K562 (cell line): ENCODE results near the gene DNAJC12. TPM values are rescaled to one million over a fixed set of nuclear protein-coding genes. Genes with fewer than 3 reads are reported as not detected.

ENCODE experiments used
- BHLHE40 ChIP-seq: IDR thresholded peaks from 2 replicates; pipeline ENCODE4 v1.6.1; 2011; ENCODE audit warnings: low read length, improper control_type of control experiment
- CBX1 ChIP-seq: sonication (generic); IDR thresholded peaks from 2 replicates; pipeline ENCODE4 v1.6.1; 2016; ENCODE audit warnings: antibody characterized with exemption, low read depth, mild to moderate bottlenecking
- CHCHD3 ChIP-seq: fragments of 250-450 bp; sonication (Bioruptor Pico); IDR thresholded peaks from 2 replicates; pipeline ENCODE4 v2.1.2; 2022; ENCODE audit warnings: mild to moderate bottlenecking
- GATAD2A ChIP-seq: fragments of 450-650 bp; IDR thresholded peaks from 2 replicates; pipeline ENCODE4 v1.6.1; 2017
- HDAC6 ChIP-seq: IDR thresholded peaks from 2 replicates; pipeline ENCODE4 v1.6.1; 2012; ENCODE audit warnings: low read depth, mild to moderate bottlenecking, control low read depth, inconsistent platforms, low read length, moderate library complexity
- HNRNPK ChIP-seq: fragments of 200-400 bp; formaldehyde crosslinking; IDR thresholded peaks from one replicate; pipeline ENCODE4 v1.6.1; 2018; ENCODE audit warnings: mild to moderate bottlenecking, low read depth, low read length; ENCODE audit not compliant: poor library complexity, severe bottlenecking
- HNRNPUL1 ChIP-seq: fragments of 200-400 bp; formaldehyde crosslinking; IDR thresholded peaks from 2 replicates; pipeline ENCODE4 v1.6.1; 2017; ENCODE audit warnings: low read length
- IRF2 ChIP-seq: sonication (generic); formaldehyde crosslinking; IDR thresholded peaks from 2 replicates; pipeline ENCODE4 v1.8.1; 2022; ENCODE audit warnings: mild to moderate bottlenecking, missing genetic modification reagents
- KDM5B ChIP-seq: fragments of 200-600 bp; sonication (generic); IDR thresholded peaks from 2 replicates; pipeline ENCODE4 v1.6.1; 2012; ENCODE audit warnings: low read depth, mild to moderate bottlenecking, moderate library complexity, low read length, control low read depth, inconsistent platforms; ENCODE audit not compliant: insufficient replicate concordance
- MAFK ChIP-seq: IDR thresholded peaks from 2 replicates; pipeline ENCODE4 v1.6.1; 2011; ENCODE audit warnings: low read length, improper control_type of control experiment
- MECOM ChIP-seq: fragments of 250-450 bp; sonication (Bioruptor Pico); IDR thresholded peaks from 2 replicates; pipeline ENCODE4 v1.8.0; 2022; ENCODE audit warnings: inconsistent platforms
- NCOA2 ChIP-seq, 2 experiments: fragments of 450-650 bp; IDR thresholded peaks; 2 replicates each; pipeline ENCODE4 v1.6.1; 2018; ENCODE audit warnings: mild to moderate bottlenecking in 2 of 2, moderate library complexity in 1 of 2; ENCODE audit not compliant: partially characterized antibody in 2 of 2
- POLR2B ChIP-seq: fragments of 450-650 bp; IDR thresholded peaks from 2 replicates; pipeline ENCODE4 v1.6.1; 2018; ENCODE audit warnings: low read depth; ENCODE audit not compliant: partially characterized antibody
- PYGO2 ChIP-seq: fragments of 450-650 bp; IDR thresholded peaks from 2 replicates; pipeline ENCODE4 v1.6.1; 2016; ENCODE audit warnings: mild to moderate bottlenecking, missing genetic modification characterization, moderate library complexity, missing compliant biosample characterization
- RNF2 ChIP-seq: sonication (generic); IDR thresholded peaks from 2 replicates; pipeline ENCODE4 v1.6.1; 2016
- SETDB1 ChIP-seq: IDR thresholded peaks from one replicate; pipeline ENCODE4 v1.6.1; 2012; ENCODE audit warnings: low read length, control low read depth, inconsistent platforms
- SNIP1 ChIP-seq: fragments of 450-650 bp; IDR thresholded peaks from 2 replicates; pipeline ENCODE4 v1.7.1; 2017; ENCODE audit warnings: low read depth, mild to moderate bottlenecking
- SRSF9 ChIP-seq: fragments of 200-400 bp; formaldehyde crosslinking; IDR thresholded peaks from 2 replicates; pipeline ENCODE4 v1.6.1; 2017; ENCODE audit warnings: low read depth, low read length, borderline replicate concordance
- ZNF583 ChIP-seq: fragments of 250-450 bp; sonication (Bioruptor Pico); IDR thresholded peaks from 2 replicates; pipeline ENCODE4 v1.4.0; 2020
- ZNF644 ChIP-seq: fragments of 200-800 bp; sonication (Bioruptor generic); IDR thresholded peaks from 2 replicates; pipeline ENCODE4 v1.6.1; 2016; ENCODE audit warnings: low read depth, missing genetic modification characterization, missing compliant biosample characterization
- ZNF830 ChIP-seq: fragments of 250-450 bp; sonication (Bioruptor Pico); IDR thresholded peaks from 2 replicates; pipeline ENCODE4 v1.5.0; 2021; ENCODE audit warnings: mild to moderate bottlenecking
- ZSCAN29 ChIP-seq: fragments of 450-650 bp; IDR thresholded peaks from 2 replicates; pipeline ENCODE4 v1.6.1; 2017
- ZZZ3 ChIP-seq: fragments of 450-650 bp; IDR thresholded peaks from 2 replicates; pipeline ENCODE4 v1.6.1; 2016; ENCODE audit warnings: antibody characterized with exemption, mild to moderate bottlenecking, moderate library complexity
- polyA plus RNA-seq, 8 experiments: library from polyadenylated mRNA; depleted of rRNA in 4 of 8; stranded (reverse) in 5 of 8; unstranded in 3 of 8; fragments of >200 nt; fragmentation: Nextera tagmentation in 2 of 8; fragmentation: Illumina TruSeq in 1 of 8; extraction: Ambion mirVana in 2 of 8; extraction: Trizol in 1 of 8; gene quantifications; 2 replicates each; pipeline versions ENCODE4 v1.2.1 to v1.2.3, GENCODE V29; 2011 to 2014; ENCODE audit warnings: inconsistent platforms in 1 of 8, missing spikeins in 1 of 8
- total RNA-seq, 7 experiments: library from RNA; depleted of rRNA in 6 of 7; stranded (reverse); fragments of >200 nt in 6 of 7; fragmentation: Illumina TruSeq in 2 of 7; extraction: Trizol in 2 of 7; gene quantifications; 2 replicates each; pipeline versions ENCODE4 v1.2.1 to v1.2.3, GENCODE V29; 2011 to 2021; ENCODE audit warnings: low replicate concordance in 1 of 7
- TF ChIP-seq, protein P1 (sequence below): sonication (generic); formaldehyde crosslinking; IDR thresholded peaks from 2 replicates; pipeline ENCODE4 v1.8.1; 2023; ENCODE audit warnings: mild to moderate bottlenecking, missing genetic modification reagents
- TF ChIP-seq, protein P2 (sequence below): fragments of 200-800 bp; sonication (Bioruptor generic); IDR thresholded peaks from 2 replicates; pipeline ENCODE4 v1.6.1; 2017; ENCODE audit warnings: missing genetic modification characterization, missing compliant biosample characterization
- TF ChIP-seq, protein P3 (sequence below): IDR thresholded peaks from 2 replicates; pipeline ENCODE4 v1.6.1; 2012; ENCODE audit warnings: low read depth, low read length, improper control_type of control experiment, borderline replicate concordance
- TF ChIP-seq, protein P4 (sequence below): fragments of 450-650 bp; IDR thresholded peaks from 2 replicates; pipeline ENCODE4 v1.6.1; 2016; ENCODE audit warnings: antibody characterized with exemption

The DNAJC12 gene
- total and polyA plus RNA-seq, 9 of the 15 experiments (the other 6 are each of a cell fraction or from before 2014, with no cell fraction given): 7.4 to 95.9 (median 68.5) TPM

DNA sequence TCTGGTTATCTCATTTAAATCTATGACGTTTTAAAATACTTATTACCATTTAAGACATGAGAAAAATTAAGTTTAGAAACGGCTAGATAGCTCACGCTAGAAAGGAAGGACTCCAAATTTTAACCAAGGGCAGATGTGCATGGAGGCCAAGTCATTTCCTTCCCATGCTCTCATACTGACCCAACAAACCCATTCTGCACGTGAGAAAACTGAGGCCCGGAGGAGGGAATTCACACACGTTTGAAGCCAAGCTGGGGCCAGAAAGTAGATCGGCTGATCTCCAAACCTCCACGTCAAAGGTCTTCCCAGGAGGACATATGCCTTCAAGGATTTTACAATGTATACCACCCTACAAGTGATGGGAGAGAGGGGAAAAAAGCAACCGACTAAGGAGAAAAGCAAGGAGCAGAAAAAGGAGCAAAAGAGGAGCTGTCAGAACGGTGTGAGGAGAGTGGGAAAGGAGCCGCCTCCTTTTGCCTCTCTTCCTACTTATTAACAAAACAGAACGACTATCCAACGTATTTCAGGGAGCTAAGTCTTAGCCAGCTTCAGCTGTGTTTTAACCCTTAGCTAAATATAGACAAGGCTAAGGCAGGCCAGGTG, 45.8 kb upstream of the DNAJC12 start (continued):
- TF ChIP-seq, protein P1, sequence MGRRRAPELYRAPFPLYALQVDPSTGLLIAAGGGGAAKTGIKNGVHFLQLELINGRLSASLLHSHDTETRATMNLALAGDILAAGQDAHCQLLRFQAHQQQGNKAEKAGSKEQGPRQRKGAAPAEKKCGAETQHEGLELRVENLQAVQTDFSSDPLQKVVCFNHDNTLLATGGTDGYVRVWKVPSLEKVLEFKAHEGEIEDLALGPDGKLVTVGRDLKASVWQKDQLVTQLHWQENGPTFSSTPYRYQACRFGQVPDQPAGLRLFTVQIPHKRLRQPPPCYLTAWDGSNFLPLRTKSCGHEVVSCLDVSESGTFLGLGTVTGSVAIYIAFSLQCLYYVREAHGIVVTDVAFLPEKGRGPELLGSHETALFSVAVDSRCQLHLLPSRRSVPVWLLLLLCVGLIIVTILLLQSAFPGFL (CRISPR knock-in tag): no peak
- TF ChIP-seq ZSCAN29 (no peak), BHLHE40 (no peak), ZNF830 (CRISPR knock-in tag) (no peak), NCOA2 (IDR thresholded peaks at IDR 0.05; ENCODE audit: partially characterized antibody in 2 of 2) (no peak), HNRNPUL1 (0 out of 2 replicates have a peak, but pooled peaks have one; percentile 50), PYGO2 (no peak), CHCHD3 (CRISPR knock-in tag) (no peak), IRF2 (CRISPR knock-in tag) (no peak), RNF2 (no peak), SETDB1 (no peak), ZZZ3 (no peak), ZNF644 (tag) (no peak), MECOM (CRISPR knock-in tag) (no peak), SNIP1 (no peak), HNRNPK (no peak), SRSF9 (no peak), POLR2B (no peak), GATAD2A (no peak), CBX1 (0 out of 2 replicates have a peak, but pooled peaks have one; percentile 66), KDM5B (no peak), MAFK (no peak), HDAC6 (no peak), ZNF583 (CRISPR knock-in tag) (0 out of 2 replicates have a peak, but pooled peaks have one; percentile 10)
- TF ChIP-seq, protein P2, sequence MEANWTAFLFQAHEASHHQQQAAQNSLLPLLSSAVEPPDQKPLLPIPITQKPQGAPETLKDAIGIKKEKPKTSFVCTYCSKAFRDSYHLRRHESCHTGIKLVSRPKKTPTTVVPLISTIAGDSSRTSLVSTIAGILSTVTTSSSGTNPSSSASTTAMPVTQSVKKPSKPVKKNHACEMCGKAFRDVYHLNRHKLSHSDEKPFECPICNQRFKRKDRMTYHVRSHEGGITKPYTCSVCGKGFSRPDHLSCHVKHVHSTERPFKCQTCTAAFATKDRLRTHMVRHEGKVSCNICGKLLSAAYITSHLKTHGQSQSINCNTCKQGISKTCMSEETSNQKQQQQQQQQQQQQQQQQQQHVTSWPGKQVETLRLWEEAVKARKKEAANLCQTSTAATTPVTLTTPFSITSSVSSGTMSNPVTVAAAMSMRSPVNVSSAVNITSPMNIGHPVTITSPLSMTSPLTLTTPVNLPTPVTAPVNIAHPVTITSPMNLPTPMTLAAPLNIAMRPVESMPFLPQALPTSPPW (CRISPR knock-in tag): no peak
- TF ChIP-seq, protein P3, sequence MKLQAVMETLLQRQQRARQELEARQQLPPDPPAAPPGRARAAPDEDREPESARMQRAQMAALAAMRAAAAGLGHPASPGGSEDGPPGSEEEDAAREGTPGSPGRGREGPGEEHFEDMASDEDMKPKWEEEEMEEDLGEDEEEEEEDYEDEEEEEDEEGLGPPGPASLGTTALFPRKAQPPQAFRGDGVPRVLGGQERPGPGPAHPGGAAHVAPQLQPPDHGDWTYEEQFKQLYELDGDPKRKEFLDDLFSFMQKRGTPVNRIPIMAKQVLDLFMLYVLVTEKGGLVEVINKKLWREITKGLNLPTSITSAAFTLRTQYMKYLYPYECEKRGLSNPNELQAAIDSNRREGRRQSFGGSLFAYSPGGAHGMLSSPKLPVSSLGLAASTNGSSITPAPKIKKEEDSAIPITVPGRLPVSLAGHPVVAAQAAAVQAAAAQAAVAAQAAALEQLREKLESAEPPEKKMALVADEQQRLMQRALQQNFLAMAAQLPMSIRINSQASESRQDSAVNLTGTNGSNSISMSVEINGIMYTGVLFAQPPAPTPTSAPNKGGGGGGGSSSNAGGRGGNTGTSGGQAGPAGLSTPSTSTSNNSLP: no peak
- TF ChIP-seq, protein P4, sequence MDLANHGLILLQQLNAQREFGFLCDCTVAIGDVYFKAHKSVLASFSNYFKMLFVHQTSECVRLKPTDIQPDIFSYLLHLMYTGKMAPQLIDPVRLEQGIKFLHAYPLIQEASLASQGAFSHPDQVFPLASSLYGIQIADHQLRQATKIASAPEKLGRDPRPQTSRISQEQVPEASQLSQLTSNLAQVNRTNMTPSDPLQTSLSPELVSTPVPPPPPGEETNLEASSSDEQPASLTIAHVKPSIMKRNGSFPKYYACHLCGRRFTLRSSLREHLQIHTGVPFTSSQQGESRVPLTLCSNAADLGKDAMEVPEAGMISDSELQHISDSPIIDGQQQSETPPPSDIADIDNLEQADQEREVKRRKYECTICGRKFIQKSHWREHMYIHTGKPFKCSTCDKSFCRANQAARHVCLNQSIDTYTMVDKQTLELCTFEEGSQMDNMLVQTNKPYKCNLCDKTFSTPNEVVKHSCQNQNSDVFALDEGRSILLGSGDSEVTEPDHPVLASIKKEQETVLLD: no peak
